Gastrocnemius medialis (tissue), 4 donors: ENCODE data around the gene SARS1. TPM values are rescaled to one million over a fixed set of nuclear protein-coding genes. Genes with fewer than 3 reads are reported as not detected.
"Not testable (repeated sequence)": the region's sequence is repeated elsewhere in the genome, so short reads cannot be mapped to it uniquely, and the experiment has no call there.

ENCODE experiments used
- ATAC-seq, 2 donors: fragments of 150-250 bp; one replicate each; pipeline ENCODE4 v1.9.1; 2016
- DNase-seq, 2 donors: peaks; one replicate each; pipeline ENCODE4 v3.0.0-alpha.2; 2019
- H3K27ac ChIP-seq, 4 donors: fragments of 200-600 bp; sonication (generic); 1 replicate in 1 of 4; 2 replicates in 3 of 4; pipeline ENCODE4 v1.5.1; 2016 to 2018; ENCODE audit warnings: mild to moderate bottlenecking in 2 of 4, moderate library complexity in 1 of 4
- H3K27me3 ChIP-seq, 3 donors: fragments of 200-600 bp; sonication (generic) in 2 of 3; 1 replicate in 1 of 3; 2 replicates in 2 of 3; pipeline versions ENCODE4 v1.5.1 to v1.6.0; 2016 to 2019; ENCODE audit warnings: mild to moderate bottlenecking in 1 of 3, moderate library complexity in 1 of 3
- H3K36me3 ChIP-seq, 2 donors: fragments of 200-600 bp; sonication (generic) in 1 of 2; one replicate each; pipeline ENCODE4 v1.5.1; 2017 to 2018
- H3K4me1 ChIP-seq, 2 donors: fragments of 200-600 bp; sonication (generic) in 1 of 2; one replicate each; pipeline ENCODE4 v1.5.1; 2016 to 2017; ENCODE audit warnings: mild to moderate bottlenecking in 2 of 2
- H3K4me3 ChIP-seq, 4 donors: fragments of 200-600 bp; sonication (generic) in 3 of 4; 1 replicate in 1 of 4; 2 replicates in 3 of 4; pipeline ENCODE4 v1.5.1; 2016 to 2019; ENCODE audit warnings: mild to moderate bottlenecking in 2 of 4
- H3K9me3 ChIP-seq, 3 donors: fragments of 200-600 bp; sonication (generic) in 2 of 3; 1 replicate in 1 of 3; 2 replicates in 2 of 3; pipeline ENCODE4 v1.5.1; 2016 to 2019
- CTCF ChIP-seq, 5 experiments: fragments of 450-650 bp in 3 of 5; fragments of 200-600 bp in 2 of 5; sonication (generic) in 2 of 5; IDR thresholded peaks in 4 of 5; conservative IDR thresholded peaks in 1 of 5; 1 replicate in 4 of 5; 2 replicates in 1 of 5; pipeline ENCODE4 v1.5.1; 2016 to 2019; ENCODE audit warnings: antibody characterized with exemption in 5 of 5, mild to moderate bottlenecking in 3 of 5, moderate library complexity in 3 of 5
- POLR2A ChIP-seq, 2 donors: fragments of 450-650 bp; IDR thresholded peaks; one replicate each; pipeline ENCODE4 v1.6.1; 2017; ENCODE audit warnings: antibody characterized with exemption in 2 of 2, mild to moderate bottlenecking in 2 of 2, moderate library complexity in 2 of 2
- in situ Hi-C, 4 donors: fragments of 200-750 bp; cut with MboI; loops; one replicate each; pipeline versions ENCODE4 v1.15.0 to v1.8.0; 2017; ENCODE audit warnings: low sequenced_read_pairs in 4 of 4
- intact Hi-C: fragments of 100-400 bp; cut with DNase I; formaldehyde crosslinking; loops from one replicate; pipeline ENCODE4 v1.15.1; 2023; ENCODE audit warnings: low total_unique reads
- total RNA-seq, 4 donors: library from RNA; depleted of rRNA; stranded (reverse); fragments of >200 nt; gene quantifications; one replicate each; pipeline versions ENCODE4 v1.1.0 to v1.2.3, GENCODE V29; 2016

Gene SARS1
- total RNA-seq, 4 donors from 2014 or later = 97.6 to 116 (median 98.7) TPM

- TF ChIP-seq POLR2A (IDR thresholded peaks at IDR 0.05) (no peak), CTCF (IDR thresholded peaks at IDR 0.05 in 4 of 5, conservative IDR thresholded peaks at IDR 0.05 in 1 of 5) (no peak)
- in situ Hi-C loops (no loop called here), intact Hi-C loops (no loop called here)
Measured at GRCh38 chr1:109171646-109172045, 42.1 kb upstream of the SARS1 start.

GRCh38 chr1:109176349-109176748, 37.4 kb upstream of the SARS1 start:
- intact Hi-C loops, H3K4me1 ChIP-seq, H3K36me3 ChIP-seq, H3K27ac ChIP-seq, H3K9me3 ChIP-seq, DNase-seq, H3K27me3 ChIP-seq, in situ Hi-C loops, ATAC-seq, H3K4me3 ChIP-seq: not testable (repeated sequence)

More at GRCh38 chr1:109171646-109172045, 42.1 kb upstream of the SARS1 start:
- H3K4me1 ChIP-seq = no peaks in the 10 kb centered on the region
- H3K9me3 ChIP-seq = no peaks in the 10 kb centered on the region
- no peak overlapping the region for H3K4me3 ChIP-seq
- no peak for DNase-seq
- no peak for ATAC-seq
- no peaks in the 10 kb centered on the region for H3K36me3 ChIP-seq
- H3K27ac ChIP-seq = no peak overlapping the region
- H3K27me3 ChIP-seq = no peaks in the 10 kb centered on the region

GRCh38 chr1:109180715-109181084, 33.0 kb upstream of the SARS1 start:
- H3K9me3 ChIP-seq, in situ Hi-C loops, H3K36me3 ChIP-seq, H3K4me3 ChIP-seq, H3K4me1 ChIP-seq, DNase-seq, H3K27ac ChIP-seq, H3K27me3 ChIP-seq, ATAC-seq, intact Hi-C loops: not testable (repeated sequence)

- intact Hi-C loops = no loop called here
- no peak for ATAC-seq
- H3K27me3 ChIP-seq = no peaks in the 10 kb centered on the region
- in situ Hi-C loops = no loop called here
- H3K9me3 ChIP-seq = no peaks in the 10 kb centered on the region
- H3K27ac ChIP-seq = no peak overlapping the region
- no peak for TF ChIP-seq CTCF (IDR thresholded peaks at IDR 0.05 in 4 of 5, conservative IDR thresholded peaks at IDR 0.05 in 1 of 5)
- TF ChIP-seq POLR2A (IDR thresholded peaks at IDR 0.05) = no peak
- H3K4me3 ChIP-seq = no peak overlapping the region
- no peaks in the 10 kb centered on the region for H3K36me3 ChIP-seq
- H3K4me1 ChIP-seq = no peaks in the 10 kb centered on the region
- no peak for DNase-seq
Measured at GRCh38 chr1:109181085-109181806, 32.5 kb upstream of the SARS1 start.

- no peak for DNase-seq
- in situ Hi-C loops = no loop called here
- Histone ChIP-seq H3K27me3 (no peaks in the 10 kb centered on the region), H3K36me3 (no peaks in the 10 kb centered on the region), H3K27ac (no peak overlapping the region), H3K9me3 (no peaks in the 10 kb centered on the region), H3K4me1 (no peaks in the 10 kb centered on the region), H3K4me3 (no peak overlapping the region)
- TF ChIP-seq POLR2A (IDR thresholded peaks at IDR 0.05) = no peak
- no peak for TF ChIP-seq CTCF (IDR thresholded peaks at IDR 0.05 in 4 of 5, conservative IDR thresholded peaks at IDR 0.05 in 1 of 5)
- ATAC-seq = no peak
- intact Hi-C loops = no loop called here
Measured at GRCh38 chr1:109181807-109182163, 31.9 kb upstream of the SARS1 start.
